Epithelial cell of esophagus (primary cell): ENCODE results near the gene IRAK2.
"Not testable (repeated sequence)": the region's sequence is repeated elsewhere in the genome, so short reads cannot be mapped to it uniquely, and the experiment has no call there.

ENCODE experiments used
- DNase-seq: peaks from one replicate; pipeline ENCODE4 v3.0.0; 2010; ENCODE audit warnings: low read depth
- H3K4me3 ChIP-seq: 2 replicates; pipeline ENCODE4 v1.5.1; 2011; ENCODE audit warnings: mild to moderate bottlenecking, low read length, control low read depth
- CTCF ChIP-seq: IDR thresholded peaks from 2 replicates; pipeline ENCODE4 v1.5.1; 2011; ENCODE audit warnings: low read depth, mild to moderate bottlenecking, low read length, control low read depth, inconsistent platforms; ENCODE audit not compliant: insufficient read depth; ENCODE audit errors: missing control alignments

Gene IRAK2

GRCh38 chr3:10173926-10174435 lies 9.3 kb downstream of the IRAK2 start:
- TF ChIP-seq CTCF = no peak
- DNase-seq = peak; percentile 37
- no peak overlapping the region for H3K4me3 ChIP-seq

- H3K4me3 ChIP-seq, DNase-seq: not testable (repeated sequence)
These were observed 10.6 kb downstream of the IRAK2 start for GRCh38 chr3:10175334-10175733.

- not testable (repeated sequence) for H3K4me3 ChIP-seq, DNase-seq
These were observed 11.4 kb downstream of the IRAK2 start for GRCh38 chr3:10176150-10176549.

GRCh38 chr3:10177737-10178136 lies 13.0 kb downstream of the IRAK2 start:
- DNase-seq = no peak
- no peak overlapping the region for H3K4me3 ChIP-seq
- no peak for TF ChIP-seq CTCF

- TF ChIP-seq CTCF = no peak
- no peak for DNase-seq
- H3K4me3 ChIP-seq = no peak overlapping the region
These were observed 14.2 kb downstream of the IRAK2 start for GRCh38 chr3:10178892-10179291.

- DNase-seq = no peak
- H3K4me3 ChIP-seq = no peak overlapping the region
- TF ChIP-seq CTCF = no peak
These were observed 15.6 kb downstream of the IRAK2 start for GRCh38 chr3:10180289-10180688.

GRCh38 chr3:10180738-10181295 lies 16.1 kb downstream of the IRAK2 start:
- no peak overlapping the region for H3K4me3 ChIP-seq
- TF ChIP-seq CTCF = no peak
- no peak for DNase-seq

- no peak overlapping the region for H3K4me3 ChIP-seq
- TF ChIP-seq CTCF = no peak
- DNase-seq = no peak
These were observed 18.2 kb downstream of the IRAK2 start for GRCh38 chr3:10182950-10183349.
